Erythroblast (primary cell): ENCODE data around the gene PRKCD.

Experiments used
- GATA1 ChIP-seq: IDR thresholded peaks from 2 replicates; pipeline ENCODE4 v1.6.1; 2011; ENCODE audit warnings: low read depth, mild to moderate bottlenecking, control low read depth, low read length, moderate library complexity
- POLR2A ChIP-seq: IDR thresholded peaks from 2 replicates; pipeline ENCODE4 v1.6.1; 2011; ENCODE audit warnings: mild to moderate bottlenecking, low read length

GRCh38 chr3:53162672-53163443, 1.8 kb downstream of the PRKCD start:
- TF ChIP-seq POLR2A (no peak), GATA1 (no peak)
